ES-I3 (cell line): Measurements from ENCODE around the gene LAMB4.

Source experiments
- H3K36me3 ChIP-seq: 2 replicates; pipeline ENCODE4 v1.6.1; 2013; ENCODE audit warnings: mild to moderate bottlenecking, low read length, control low read depth, moderate library complexity; ENCODE audit not compliant: insufficient read depth
- H3K4me1 ChIP-seq: 2 replicates; pipeline ENCODE4 v1.6.1; 2013; ENCODE audit warnings: mild to moderate bottlenecking, control low read depth, low read length; ENCODE audit not compliant: insufficient read depth
- H3K9ac ChIP-seq: 2 replicates; pipeline ENCODE4 v1.6.1; 2013; ENCODE audit warnings: low read depth, mild to moderate bottlenecking, low read length, moderate library complexity
- H3K9me3 ChIP-seq: 2 replicates; pipeline ENCODE4 v1.6.1; 2013; ENCODE audit warnings: mild to moderate bottlenecking, low read length, moderate library complexity; ENCODE audit not compliant: control insufficient read depth, insufficient read depth

The LAMB4 gene

DNA sequence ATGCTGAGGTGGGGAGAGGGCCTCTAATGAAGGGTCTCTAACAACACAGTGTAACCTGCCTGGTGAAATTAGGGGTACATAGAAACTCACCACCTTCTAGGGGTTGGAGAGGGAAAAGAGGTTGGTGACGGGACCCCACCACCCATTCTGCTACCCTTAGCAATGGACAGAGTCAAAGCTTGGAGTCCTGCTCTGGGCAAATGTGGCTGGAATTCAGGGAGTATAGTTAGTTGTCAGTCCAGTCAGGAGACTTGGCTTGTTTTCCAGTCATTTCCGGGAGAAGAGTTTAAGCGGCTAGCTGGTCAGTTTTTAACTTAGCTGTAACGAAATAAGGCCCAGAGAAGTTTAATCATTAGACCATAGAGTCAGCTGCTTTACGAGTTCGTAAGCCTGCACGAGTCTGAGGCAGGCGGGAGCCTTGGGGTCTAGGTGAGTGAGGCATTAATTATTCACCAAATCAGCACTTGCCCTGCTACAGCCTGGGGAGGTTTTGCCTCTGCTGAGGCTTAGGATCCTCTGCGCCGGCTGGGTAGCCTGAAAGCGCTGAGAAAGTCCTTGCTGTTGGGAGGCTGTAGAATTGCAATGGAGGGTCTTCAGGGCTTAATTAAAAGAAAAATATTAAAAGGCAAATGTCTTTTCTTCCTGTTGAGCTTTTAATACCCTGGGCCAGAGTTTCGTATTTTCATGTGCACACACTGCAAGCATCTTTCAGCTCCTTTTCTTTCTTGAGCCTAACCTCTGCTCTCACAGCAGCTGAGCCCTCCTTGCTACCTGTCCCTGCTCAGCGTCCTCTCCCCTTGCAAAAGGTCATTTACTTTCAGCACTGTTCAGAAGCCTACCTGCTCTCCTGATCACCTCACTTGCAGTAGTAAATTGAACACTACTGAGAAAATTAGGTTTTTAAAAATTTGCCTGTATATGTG, 125.7 kb downstream of the LAMB4 start:
- no peaks in the 10 kb centered on the region for H3K9me3 ChIP-seq
- H3K4me1 ChIP-seq, result peaks cover 5% of the 10 kb centered on the region; the same call in 1 of the 2 replicates
- H3K36me3 ChIP-seq, result no peaks in the 10 kb centered on the region
- peak overlapping the region; percentile 18; the same call in 1 of the 2 replicates for H3K9ac ChIP-seq

DNA sequence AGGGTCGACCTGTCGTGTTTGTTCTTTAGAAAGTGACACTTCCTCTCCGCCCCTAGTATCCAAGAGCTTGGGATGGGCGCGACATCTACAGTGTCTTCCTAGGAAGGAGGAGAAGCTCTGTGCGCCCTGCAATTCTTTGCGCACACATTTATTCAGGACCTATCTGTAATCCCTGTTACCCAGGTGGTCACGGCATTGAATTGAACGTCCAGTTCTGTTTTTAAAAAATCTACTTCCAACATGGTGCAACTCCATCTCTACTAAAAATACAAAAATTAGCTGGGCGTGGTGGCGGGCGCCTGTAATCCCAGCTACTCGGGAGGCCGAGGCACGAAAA, 126.6 kb downstream of the LAMB4 start:
- Histone ChIP-seq H3K9me3 (no peaks in the 10 kb centered on the region), H3K9ac (peak overlapping the region; percentile 61), H3K4me1 (peaks cover 5% of the 10 kb centered on the region; the same call in 1 of the 2 replicates), H3K36me3 (no peaks in the 10 kb centered on the region)

DNA sequence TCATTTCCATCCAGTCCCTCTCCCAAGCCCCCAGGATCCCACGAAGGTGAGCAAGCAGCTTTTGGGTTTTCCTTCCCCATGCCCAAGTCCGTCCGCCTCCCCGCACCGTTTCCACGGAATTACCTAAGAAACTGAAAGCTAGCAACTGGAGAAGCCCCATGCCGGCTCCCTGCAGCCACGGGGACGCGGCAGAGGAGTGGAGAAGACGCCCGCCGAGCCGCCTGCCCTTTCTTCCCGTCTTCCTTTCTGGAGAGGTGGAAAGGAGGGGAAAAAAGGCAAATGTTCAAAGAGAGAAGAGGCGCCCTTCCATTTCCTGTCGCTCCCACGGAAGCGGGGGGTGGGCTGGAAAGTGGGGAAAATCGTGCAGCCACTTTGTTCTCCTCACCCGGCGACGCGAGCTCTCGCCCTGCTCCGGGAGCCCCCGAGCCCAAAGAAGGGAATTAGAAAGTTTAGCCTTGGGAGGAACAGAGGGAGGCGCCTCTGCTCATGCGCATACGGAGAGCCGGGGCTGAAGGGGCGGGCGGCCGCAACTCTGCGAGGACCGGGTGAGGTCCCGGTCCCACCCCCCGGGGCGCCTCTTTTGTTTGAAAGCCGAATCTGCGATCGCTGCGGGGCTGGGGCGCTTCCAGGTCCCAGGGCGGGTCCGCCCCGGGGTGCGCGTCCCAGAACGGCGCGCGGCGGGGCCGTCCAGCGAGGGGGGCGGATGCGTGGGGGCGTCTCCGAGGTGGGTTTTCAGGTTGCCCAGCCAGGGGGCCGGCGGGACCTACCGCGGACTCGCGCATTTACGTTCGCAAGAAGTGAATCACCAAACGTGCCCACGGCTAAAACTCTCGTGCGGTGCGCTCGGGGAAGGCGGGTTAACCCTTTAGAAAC, 127.2 kb downstream of the LAMB4 start, which contains the start of gene LAMB1:
Gene LAMB1, minus strand, starts transcription at position 436 of the 873 bp plus-strand sequence. Its CDS starts 276 bp downstream, at position 160.
- H3K9ac ChIP-seq, result peak within 1 kb of the TSS; percentile 61
- H3K4me1 ChIP-seq, result peaks cover 5% of the 10 kb centered on the region; the same call in 1 of the 2 replicates
- no peaks in the 10 kb centered on the region for H3K36me3 ChIP-seq
- no peaks in the 10 kb centered on the region for H3K9me3 ChIP-seq

DNA sequence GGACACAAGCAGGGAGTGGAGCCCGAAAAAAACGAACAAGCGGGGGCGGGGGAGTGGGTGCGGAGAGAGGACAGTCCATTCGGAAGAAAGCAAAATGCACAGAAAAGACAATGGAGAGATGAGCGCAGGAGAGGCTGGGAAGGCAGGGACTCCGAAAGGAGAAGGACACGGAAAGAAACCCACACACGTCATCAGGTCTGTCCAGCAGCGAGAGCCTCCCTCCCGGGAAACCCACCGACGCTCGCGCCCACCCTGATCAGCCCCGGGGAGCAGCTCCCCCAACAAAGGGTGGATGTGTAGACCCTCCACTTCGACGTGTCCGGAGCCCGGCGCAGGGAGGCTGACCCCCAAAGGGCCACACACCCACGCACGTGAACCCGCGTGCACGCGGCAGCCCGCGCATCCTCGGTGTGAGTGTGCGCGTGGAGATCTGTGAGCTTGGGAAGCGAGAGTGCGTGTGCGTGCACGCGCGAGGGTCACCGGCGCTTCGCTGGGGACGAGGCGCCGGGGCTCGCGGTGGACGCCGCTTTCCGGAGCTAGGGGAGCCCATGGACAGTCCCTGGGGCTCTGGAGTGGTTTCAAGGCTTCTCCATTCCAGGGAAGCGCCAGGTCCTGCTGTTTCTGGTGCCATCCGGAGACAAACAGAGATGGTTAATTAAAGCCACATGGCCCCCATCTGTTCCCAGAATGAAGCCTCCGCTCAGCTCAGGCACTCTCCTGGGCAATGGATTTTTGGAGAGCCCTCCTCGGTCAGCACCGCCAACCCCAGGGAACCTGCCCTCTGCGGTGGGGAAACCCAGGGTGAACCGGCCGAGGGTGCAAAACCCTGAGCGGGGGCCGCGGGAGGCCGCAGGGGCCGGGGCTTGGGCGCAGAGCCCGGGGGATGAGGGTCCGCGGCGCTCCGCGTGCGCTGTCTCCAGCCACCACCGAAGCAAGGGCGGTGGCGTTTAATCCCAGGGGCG, 128.1 kb downstream of the LAMB4 start:
- peaks cover 5% of the 10 kb centered on the region; the same call in 1 of the 2 replicates for H3K4me1 ChIP-seq
- H3K36me3 ChIP-seq, result no peaks in the 10 kb centered on the region
- no peaks in the 10 kb centered on the region for H3K9me3 ChIP-seq
- H3K9ac ChIP-seq, result peak overlapping the region; percentile 61

DNA sequence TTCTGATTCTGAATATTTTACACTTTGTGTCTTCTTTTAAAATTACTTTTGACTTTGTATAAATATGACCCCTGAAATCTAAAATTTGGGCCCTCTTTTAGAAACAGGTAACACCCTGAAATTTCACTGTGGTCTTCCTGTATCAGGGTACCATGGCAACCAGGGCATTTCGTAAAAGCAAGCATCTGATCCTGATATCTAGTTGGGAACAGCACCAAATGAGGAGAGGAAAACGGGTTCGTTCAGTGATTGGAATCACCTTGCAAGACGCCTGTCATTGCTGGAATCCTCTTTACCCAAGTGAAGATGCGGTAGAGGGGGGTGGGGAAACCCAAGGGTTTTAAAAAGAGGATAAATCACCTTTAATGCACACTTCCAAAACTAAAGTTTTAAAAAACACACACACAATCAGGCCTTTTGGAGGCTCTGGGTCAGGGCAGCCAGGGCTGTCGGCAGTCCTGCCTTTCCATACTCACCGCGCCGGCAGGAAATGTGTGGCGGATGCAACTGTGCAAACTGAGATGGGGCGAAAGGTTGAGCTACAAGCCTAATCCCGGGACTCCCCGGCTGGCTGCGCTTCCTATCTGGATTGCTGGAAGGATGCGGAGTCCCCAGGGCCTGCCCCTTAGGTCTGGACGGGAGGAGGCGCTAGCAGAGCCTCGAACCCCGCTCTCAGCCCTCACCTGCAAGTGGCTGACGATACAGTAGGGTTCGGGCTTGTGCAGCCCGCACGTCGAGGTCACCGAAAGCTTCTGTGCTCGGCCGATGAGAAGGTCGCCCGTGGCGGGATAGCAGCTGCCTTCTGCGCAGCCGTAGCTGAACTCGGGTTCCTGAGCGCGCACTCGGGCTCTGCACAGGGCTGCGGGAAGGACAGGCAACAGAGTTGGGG, 129.0 kb downstream of the LAMB4 start:
- H3K36me3 ChIP-seq, result no peaks in the 10 kb centered on the region

DNA sequence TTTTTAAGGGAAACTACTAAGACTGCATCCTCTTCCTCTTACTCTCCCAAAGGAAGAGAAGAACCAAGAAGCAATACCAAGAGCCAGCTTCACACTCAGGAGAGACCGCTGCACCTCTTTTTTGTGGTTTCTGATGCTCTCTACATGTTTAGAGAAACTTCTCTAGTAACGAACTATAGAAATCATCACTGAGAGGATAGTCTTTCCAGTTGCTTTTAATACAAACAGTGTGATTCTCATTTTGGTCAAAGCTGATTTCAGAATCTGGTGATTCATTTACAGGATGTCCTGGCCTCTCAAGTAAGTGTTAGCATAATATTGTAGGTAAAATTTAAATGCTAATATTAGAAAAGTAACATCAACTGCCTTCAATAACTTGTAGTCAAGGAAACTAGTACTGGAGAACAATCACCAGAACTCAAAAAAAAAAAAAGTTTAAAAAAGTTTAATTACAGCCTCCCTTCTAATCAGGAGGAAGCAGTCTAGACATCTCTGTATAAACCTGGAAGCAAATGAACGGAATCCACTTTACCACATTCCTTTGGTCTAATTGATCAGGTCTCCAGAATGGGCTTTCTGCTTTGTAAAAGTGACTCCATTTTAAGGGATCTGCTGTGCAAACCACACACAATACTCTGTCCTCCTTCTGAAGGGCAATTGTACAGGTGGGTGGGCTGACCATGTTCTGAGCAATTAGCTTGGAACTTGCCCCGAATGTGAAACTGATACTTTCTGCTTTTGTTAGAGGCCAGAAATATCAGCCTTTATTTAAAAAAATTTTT, 130.2 kb downstream of the LAMB4 start:
- Histone ChIP-seq H3K4me1 (peaks cover 13% of the 10 kb centered on the region), H3K36me3 (no peaks in the 10 kb centered on the region), H3K9ac (no peak overlapping the region), H3K9me3 (no peaks in the 10 kb centered on the region)

More for the DNA sequence above, 129.0 kb downstream of the LAMB4 start:
- Histone ChIP-seq H3K9ac (peak overlapping the region; percentile 61; the same call in 1 of the 2 replicates), H3K9me3 (no peaks in the 10 kb centered on the region), H3K4me1 (peaks cover 8% of the 10 kb centered on the region; the same call in 1 of the 2 replicates)

DNA sequence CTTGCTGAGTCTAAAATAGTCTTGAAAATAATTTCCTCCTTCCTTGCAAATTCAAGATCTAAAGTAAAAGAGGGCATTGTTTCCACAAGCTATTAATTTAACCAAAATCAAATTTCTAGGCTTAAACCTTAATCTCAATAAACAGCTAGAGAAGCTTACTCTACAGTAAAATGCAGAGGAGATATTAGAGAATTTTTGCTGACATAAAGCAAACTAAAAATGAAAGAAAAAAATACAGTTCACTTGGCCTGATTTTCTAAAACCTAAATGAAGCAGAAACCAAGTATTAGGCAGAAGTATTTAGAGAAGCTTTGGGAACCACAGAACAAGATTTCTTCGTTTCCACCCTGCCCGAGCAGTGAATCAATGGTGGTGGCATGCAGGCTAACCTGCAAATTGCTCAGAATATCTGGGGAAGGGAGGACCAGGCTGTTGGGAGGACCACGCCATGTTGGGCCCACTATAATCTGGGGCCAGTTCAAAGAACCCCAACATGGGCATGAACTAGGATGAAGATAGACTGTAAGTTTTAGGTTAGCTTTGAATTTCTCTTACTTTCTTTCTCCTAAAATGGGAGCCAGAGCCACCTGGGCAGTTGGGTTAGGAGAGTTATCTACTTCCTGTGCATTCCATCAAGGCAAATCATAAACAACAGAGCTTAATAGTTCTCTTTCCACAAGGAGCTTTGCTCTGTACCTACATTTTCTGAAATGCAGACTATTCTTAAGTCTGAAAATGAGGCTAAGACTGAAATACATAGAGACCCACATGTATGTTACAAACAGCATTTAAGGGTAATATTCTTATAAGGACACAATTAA, 131.3 kb downstream of the LAMB4 start:
- H3K9ac ChIP-seq, result no peak overlapping the region
- H3K4me1 ChIP-seq, result peaks cover 17% of the 10 kb centered on the region
- H3K9me3 ChIP-seq, result no peaks in the 10 kb centered on the region
- H3K36me3 ChIP-seq, result no peaks in the 10 kb centered on the region; the same call in 1 of the 2 replicates

DNA sequence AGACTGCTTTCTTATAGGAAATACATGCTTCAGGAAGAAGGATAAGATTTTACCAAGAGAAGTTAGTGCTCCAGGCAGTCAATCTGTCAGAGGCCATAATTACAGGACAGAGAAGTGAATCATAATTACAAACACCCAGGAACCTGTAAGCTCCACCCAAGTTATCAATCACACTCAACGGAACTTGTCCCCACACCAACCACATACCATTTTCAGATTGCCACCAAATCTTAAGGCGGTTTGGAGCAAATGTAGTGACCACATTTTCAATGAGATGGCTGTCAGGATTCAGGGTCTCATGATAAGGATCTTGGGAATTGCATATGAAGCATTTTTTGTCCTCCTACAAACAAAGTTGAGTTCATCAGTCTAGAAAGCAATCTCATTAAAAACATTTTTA, 132.0 kb downstream of the LAMB4 start:
- peaks cover 17% of the 10 kb centered on the region for H3K4me1 ChIP-seq
- H3K9me3 ChIP-seq, result no peaks in the 10 kb centered on the region
- no peak overlapping the region for H3K9ac ChIP-seq
- H3K36me3 ChIP-seq, result no peaks in the 10 kb centered on the region; the same call in 1 of the 2 replicates

DNA sequence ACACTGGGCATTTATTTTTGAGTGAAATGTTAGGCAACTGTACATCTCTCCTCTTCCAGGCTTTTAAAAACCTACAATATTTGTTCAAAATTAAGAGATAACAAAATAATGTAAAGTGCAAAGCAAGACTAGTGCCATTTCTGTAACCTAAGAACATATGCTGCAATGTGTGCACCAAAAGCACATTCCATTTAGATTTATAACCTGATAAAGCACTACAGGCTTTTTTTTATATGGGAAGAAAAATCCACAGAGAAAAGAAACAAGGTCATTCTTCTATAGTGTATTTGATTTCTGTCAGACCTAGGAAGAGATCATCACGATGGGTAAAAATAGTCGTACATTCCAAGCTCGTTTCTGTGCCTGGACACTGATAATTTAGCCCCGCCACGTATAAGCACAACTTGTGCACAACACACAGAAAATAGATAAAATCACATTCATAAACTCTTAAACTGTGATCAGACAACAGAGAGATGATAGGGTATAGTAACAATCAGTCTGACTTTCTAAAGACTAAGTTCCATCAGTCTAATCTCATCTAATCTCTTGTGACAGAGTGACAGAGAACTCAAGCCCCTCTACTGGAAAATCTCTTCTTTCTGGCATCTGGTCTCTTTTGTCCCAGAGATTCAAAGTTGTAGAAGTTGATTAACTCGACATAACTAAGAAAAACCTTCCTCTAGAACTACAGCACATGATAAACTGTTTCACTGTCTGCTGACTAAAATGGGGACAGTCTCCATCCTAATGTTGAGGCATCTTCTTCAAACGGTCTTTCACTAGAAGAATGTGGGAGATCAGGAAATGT, 133.9 kb downstream of the LAMB4 start:
- H3K9me3 ChIP-seq, result no peaks in the 10 kb centered on the region
- H3K9ac ChIP-seq, result no peak overlapping the region
- peaks cover 17% of the 10 kb centered on the region for H3K4me1 ChIP-seq
- no peaks in the 10 kb centered on the region; the same call in 1 of the 2 replicates for H3K36me3 ChIP-seq

DNA sequence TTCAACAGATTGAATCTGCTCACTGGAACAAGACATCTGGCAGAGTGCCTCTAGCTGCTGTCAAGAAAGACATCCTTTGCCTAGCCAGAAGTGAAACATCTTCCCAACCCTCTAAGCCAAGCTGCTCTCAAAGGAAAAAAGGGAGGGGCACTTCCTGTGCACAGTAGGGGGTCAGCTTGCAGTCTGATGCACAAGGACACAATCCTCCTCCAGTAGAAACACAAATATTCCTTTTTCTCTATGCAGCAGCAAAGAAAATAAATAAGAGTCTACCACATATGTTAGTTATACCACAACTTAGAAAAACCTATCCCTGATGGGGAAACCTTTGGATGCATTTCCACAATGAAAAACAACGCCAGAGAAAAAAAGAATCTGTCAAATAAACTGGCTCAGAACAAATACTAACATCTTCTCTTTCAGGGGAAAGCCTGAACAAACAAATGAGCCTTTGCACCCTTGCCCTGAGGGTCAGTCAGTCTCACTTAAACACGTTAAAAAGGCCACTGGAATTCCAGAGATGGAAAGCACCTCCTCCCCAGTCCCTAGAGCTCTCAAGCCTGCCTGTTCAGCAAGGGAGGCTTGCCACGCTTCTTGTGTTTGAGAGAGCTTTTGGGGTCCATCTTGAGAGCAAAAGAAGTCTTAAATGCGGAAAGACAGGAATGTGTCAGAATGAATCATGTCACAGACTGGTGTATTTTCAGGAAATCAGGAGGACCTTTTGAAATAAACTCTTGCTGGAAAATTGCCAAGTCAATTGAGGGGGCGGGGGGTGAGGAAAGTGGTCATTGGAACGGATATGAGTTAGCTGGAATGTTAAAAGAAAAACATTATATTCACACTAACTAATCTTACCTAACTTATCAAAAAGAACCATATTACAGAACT, 134.7 kb downstream of the LAMB4 start:
- no peaks in the 10 kb centered on the region for H3K9me3 ChIP-seq
- no peaks in the 10 kb centered on the region; the same call in 1 of the 2 replicates for H3K36me3 ChIP-seq
- peaks cover 12% of the 10 kb centered on the region for H3K4me1 ChIP-seq
- H3K9ac ChIP-seq, result no peak overlapping the region
